Lung (tissue), 12 donors: Measurements from ENCODE around the gene ATP10D. TPM values are rescaled to one million over a fixed set of nuclear protein-coding genes. Genes with fewer than 3 reads are reported as not detected.
"Not testable (repeated sequence)": the region's sequence is repeated elsewhere in the genome, so short reads cannot be mapped to it uniquely, and the experiment has no call there.

Source experiments
- ATAC-seq: fragments of 200-7000 bp; cut with Tn5 transposase; one replicate; pipeline ENCODE4 v1.9.1; 2020; ENCODE audit warnings: moderate number of reproducible peaks; ENCODE audit not compliant: insufficient read depth, low FRiP score
- DNase-seq, 3 donors: peaks; one replicate each; pipeline ENCODE4 v3.0.0-alpha.2; 2013 to 2017
- H3K27ac ChIP-seq, 2 donors: one replicate each; pipeline ENCODE4 v1.5.1; 2013; ENCODE audit warnings: mild to moderate bottlenecking in 2 of 2, moderate library complexity in 2 of 2, control low read depth in 1 of 2, inconsistent platforms in 1 of 2, low read depth in 1 of 2, low read length in 1 of 2
- H3K27me3 ChIP-seq, 3 donors: one replicate each; pipeline ENCODE4 v1.5.1; 2013; ENCODE audit warnings: low read length in 2 of 3; ENCODE audit not compliant: control insufficient read depth in 3 of 3, insufficient read depth in 3 of 3
- H3K36me3 ChIP-seq, 4 donors: one replicate each; pipeline ENCODE4 v1.5.1; 2013; ENCODE audit warnings: low read length in 4 of 4, mild to moderate bottlenecking in 1 of 4, moderate library complexity in 1 of 4; ENCODE audit not compliant: control insufficient read depth in 4 of 4, insufficient read depth in 4 of 4
- H3K4me1 ChIP-seq, 5 donors: one replicate each; pipeline ENCODE4 v1.5.1; 2013; ENCODE audit warnings: low read length in 5 of 5, mild to moderate bottlenecking in 2 of 5, moderate library complexity in 1 of 5; ENCODE audit not compliant: control insufficient read depth in 5 of 5, insufficient read depth in 5 of 5
- H3K4me3 ChIP-seq: one replicate; pipeline ENCODE4 v1.5.1; 2013; ENCODE audit warnings: mild to moderate bottlenecking, control low read depth, moderate library complexity
- H3K9ac ChIP-seq, 2 donors: one replicate each; pipeline ENCODE4 v1.5.1; 2013; ENCODE audit warnings: low read length in 2 of 2, control low read depth in 1 of 2; ENCODE audit not compliant: insufficient read depth in 1 of 2
- H3K9me3 ChIP-seq, 4 donors: one replicate each; pipeline ENCODE4 v1.5.1; 2013; ENCODE audit warnings: low read length in 3 of 4, mild to moderate bottlenecking in 1 of 4, moderate library complexity in 1 of 4; ENCODE audit not compliant: control insufficient read depth in 4 of 4, insufficient read depth in 3 of 4
- CTCF ChIP-seq: IDR thresholded peaks from 2 replicates; pipeline ENCODE4 v1.5.1; 2012; ENCODE audit warnings: mild to moderate bottlenecking; ENCODE audit errors: control extremely low read depth, extremely low read depth
- WGBS, 2 donors: extraction: QIAGEN DNeasy Blood & Tissue Kit; methylation state at CpG; one replicate each; pipeline ENCODE4 v1.1.7; 2013; 5-methylcytosine and 5-hydroxymethylcytosine counted together
- polyA plus RNA-seq, 2 donors: library from polyadenylated mRNA; stranded (reverse); fragments of 200-250 nt; gene quantifications; one replicate each; pipeline ENCODE4 v1.2.1, GENCODE V29; 2013
- total RNA-seq, 2 donors: library from RNA; depleted of rRNA in 1 of 2; stranded (reverse); fragments of >200 nt in 1 of 2; gene quantifications; one replicate each; pipeline ENCODE4 v1.2.1, GENCODE V29; 2014 to 2021
- donor health status: control.
- donor health status: control.
- donor health status: Bipolar disorder and iron deficiency.
- donor health status: healthy.
- donor health status: DM: yes; HTN: yes; CAD: no.

Gene ATP10D
- total and polyA plus RNA-seq, 4 donors: 3.1 to 34.9 (median 14.9) TPM

GRCh38 chr4:47550899-47551548, 65.9 kb downstream of the ATP10D start:
- peaks cover 7 to 26% (median 18%) of the 10 kb centered on the region in 4 donors for H3K36me3 ChIP-seq
- WGBS, 2 donors: 96 to 97% methylated on average over 7 of the region's 7 CpGs
- no peaks in the 10 kb centered on the region for H3K9me3 ChIP-seq
- no peak for TF ChIP-seq CTCF
- H3K9ac ChIP-seq: no peak overlapping the region
- no peak for DNase-seq
- no peak overlapping the region for H3K4me3 ChIP-seq
- ATAC-seq: no peak
- H3K27ac ChIP-seq: no peak overlapping the region
- H3K27me3 ChIP-seq: no peaks in the 10 kb centered on the region
- no peaks in the 10 kb centered on the region for H3K4me1 ChIP-seq

GRCh38 chr4:47551682-47552081, 66.6 kb downstream of the ATP10D start:
- Histone ChIP-seq H3K4me1 (no peaks in the 10 kb centered on the region), H3K27ac (no peak overlapping the region), H3K36me3 (peaks cover 5 to 20% (median 14%) of the 10 kb centered on the region in 4 donors), H3K9ac (no peak overlapping the region), H3K27me3 (no peaks in the 10 kb centered on the region), H3K4me3 (no peak overlapping the region), H3K9me3 (no peaks in the 10 kb centered on the region)
- ATAC-seq (no peak), DNase-seq (no peak)
- TF ChIP-seq CTCF: no peak

GRCh38 chr4:47553329-47554125, 68.5 kb downstream of the ATP10D start:
- Histone ChIP-seq H3K4me3 (no peak overlapping the region), H3K9me3 (no peaks in the 10 kb centered on the region), H3K27me3 (no peaks in the 10 kb centered on the region), H3K9ac (no peak overlapping the region), H3K4me1 (no peaks in the 10 kb centered on the region), H3K27ac (no peak overlapping the region), H3K36me3 (peaks cover 2 to 19% (median 10%) of the 10 kb centered on the region in 4 donors)
- WGBS, 2 donors: 88 to 90% methylated on average over 2 of the region's 2 CpGs
- TF ChIP-seq CTCF: no peak
- DNase-seq (peak in 2 of 3 donors; percentile 13 to 34), ATAC-seq (no peak)

GRCh38 chr4:47555920-47556319, 70.8 kb downstream of the ATP10D start:
- H3K9me3 ChIP-seq, DNase-seq, H3K27me3 ChIP-seq, H3K9ac ChIP-seq, H3K27ac ChIP-seq, H3K4me3 ChIP-seq, ATAC-seq, H3K4me1 ChIP-seq: not testable (repeated sequence)
- peaks cover 7 to 20% (median 12%) of the 10 kb centered on the region in 4 donors for H3K36me3 ChIP-seq
- WGBS, 2 donors: 81 to 82% methylated on average over 3 of the region's 3 CpGs
